ACC112 (cell line): Measurements from ENCODE around the gene TLR9.
"Not testable (repeated sequence)": the region's sequence is repeated elsewhere in the genome, so short reads cannot be mapped to it uniquely, and the experiment has no call there.

ENCODE experiments used
- H2AFZ ChIP-seq: fragments of 200-600 bp; sonication (generic); one replicate; pipeline ENCODE4 v1.6.0; 2017; ENCODE audit warnings: antibody characterized with exemption, low read length; ENCODE audit not compliant: unreplicated experiment
- H3K27ac ChIP-seq: fragments of 200-600 bp; sonication (generic); 2 replicates; pipeline ENCODE4 v1.5.1; 2014; ENCODE audit warnings: low read depth, mild to moderate bottlenecking, antibody characterized with exemption, low read length, moderate library complexity
- H3K27me3 ChIP-seq: fragments of 200-600 bp; sonication (generic); 2 replicates; pipeline ENCODE4 v1.6.1; 2014; ENCODE audit warnings: mild to moderate bottlenecking, antibody characterized with exemption, low read length, moderate library complexity, mixed read lengths; ENCODE audit not compliant: insufficient read depth
- H3K36me3 ChIP-seq: fragments of 200-600 bp; sonication (generic); 2 replicates; pipeline ENCODE4 v1.6.1; 2016; ENCODE audit warnings: mild to moderate bottlenecking, antibody characterized with exemption, low read length, moderate library complexity, mixed read lengths; ENCODE audit not compliant: insufficient read depth
- H3K4me1 ChIP-seq: fragments of 200-600 bp; sonication (generic); one replicate; pipeline ENCODE4 v1.6.1; 2016; ENCODE audit warnings: low read length, mixed read lengths; ENCODE audit not compliant: insufficient read depth, unreplicated experiment, control insufficient read depth
- H3K4me3 ChIP-seq: fragments of 200-600 bp; sonication (generic); 2 replicates; pipeline ENCODE4 v1.5.1; 2014; ENCODE audit warnings: mild to moderate bottlenecking, low read depth, low read length
- H3K79me2 ChIP-seq: fragments of 200-600 bp; sonication (generic); one replicate; pipeline ENCODE4 v1.6.0; 2016; ENCODE audit warnings: low read length; ENCODE audit not compliant: control insufficient read depth, unreplicated experiment, insufficient read depth

The TLR9 gene

DNA sequence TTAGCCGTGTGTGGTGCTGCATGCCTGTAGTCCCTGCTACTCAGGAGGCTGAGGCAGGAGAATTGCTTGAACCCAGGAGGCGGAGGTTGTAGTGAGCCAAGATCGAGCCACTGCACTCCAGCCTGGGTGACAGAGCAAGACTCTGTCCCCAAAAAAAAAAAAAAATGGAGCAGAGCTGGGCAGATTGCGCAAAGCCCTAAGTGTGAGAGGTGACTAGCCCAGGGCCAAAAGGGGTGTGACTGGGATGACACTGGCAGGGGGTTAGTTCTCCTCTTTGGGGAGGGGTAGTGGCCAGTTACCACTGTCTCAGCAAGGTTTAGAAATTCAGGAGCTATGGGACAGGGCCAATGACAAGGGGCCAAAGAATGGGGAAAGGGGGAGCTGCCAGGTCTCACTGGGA lies 47.3 kb downstream of the TLR9 start:
- not testable (repeated sequence) for H3K4me3 ChIP-seq, H3K79me2 ChIP-seq, H3K36me3 ChIP-seq, H3K27ac ChIP-seq, H2AFZ ChIP-seq, H3K27me3 ChIP-seq
- peaks cover 15% of the 10 kb centered on the region for H3K4me1 ChIP-seq

DNA sequence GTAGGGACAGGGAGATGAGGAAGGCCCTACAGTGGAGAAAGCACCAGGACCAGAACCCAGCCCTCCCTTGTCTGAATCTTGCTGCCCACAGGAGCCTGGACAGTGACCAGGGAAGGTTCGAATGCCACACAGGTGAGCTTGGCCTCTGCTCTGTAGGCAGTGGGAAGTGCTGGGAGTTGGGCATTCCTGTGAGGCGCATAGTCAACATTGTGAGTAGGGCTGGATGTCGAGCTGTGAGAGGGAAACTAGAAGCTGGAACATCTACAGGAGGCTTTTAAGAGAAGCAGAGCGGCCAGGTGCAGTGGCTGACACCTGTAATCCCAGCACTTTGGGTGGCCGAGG lies 47.8 kb downstream of the TLR9 start:
- Histone ChIP-seq H3K36me3 (no peaks in the 10 kb centered on the region), H3K4me3 (no peak overlapping the region), H3K79me2 (no peaks in the 10 kb centered on the region), H3K4me1 (peaks cover 15% of the 10 kb centered on the region), H2AFZ (no peak overlapping the region), H3K27me3 (no peaks in the 10 kb centered on the region), H3K27ac (no peak overlapping the region)

DNA sequence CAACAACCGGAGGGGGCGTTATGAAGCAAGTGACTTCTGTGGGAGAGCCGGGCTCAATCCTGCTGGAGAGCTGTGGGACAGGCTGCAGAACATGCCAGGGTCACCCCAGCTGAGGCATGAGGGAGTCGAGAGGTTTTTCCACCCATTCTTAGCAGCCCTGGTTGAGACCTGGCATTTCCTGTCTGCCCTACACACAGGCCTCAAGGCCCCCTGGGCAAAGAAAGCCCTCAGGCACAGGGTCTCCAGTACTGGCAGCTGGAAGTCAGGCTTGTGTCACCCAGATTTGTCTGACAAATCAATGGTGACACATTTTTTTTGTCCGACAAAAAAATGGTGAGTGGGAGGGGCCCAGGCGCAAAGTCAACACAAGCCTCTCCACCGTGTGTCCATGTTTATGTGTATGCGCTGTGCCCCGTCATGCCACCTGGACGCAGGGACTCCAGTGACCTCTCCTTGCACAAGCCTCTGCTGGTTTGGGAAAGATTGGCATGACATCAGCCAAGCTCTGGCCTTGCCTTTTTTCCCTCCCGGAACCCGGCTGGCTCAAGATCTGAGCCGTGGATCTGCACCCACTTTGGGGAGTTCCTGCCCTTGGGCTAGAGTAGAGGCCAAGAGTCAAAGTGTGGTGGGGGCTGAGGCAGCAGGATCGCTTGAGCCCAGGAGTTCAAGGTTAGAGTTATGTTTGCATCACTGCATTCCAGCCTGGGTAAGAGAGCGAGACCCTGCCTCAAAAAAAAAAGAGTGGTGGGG lies 48.3 kb downstream of the TLR9 start:
- Histone ChIP-seq H3K27me3 (no peaks in the 10 kb centered on the region), H3K4me1 (peaks cover 16% of the 10 kb centered on the region), H3K27ac (no peak overlapping the region), H2AFZ (no peak overlapping the region), H3K36me3 (no peaks in the 10 kb centered on the region), H3K4me3 (no peak overlapping the region), H3K79me2 (no peaks in the 10 kb centered on the region)

DNA sequence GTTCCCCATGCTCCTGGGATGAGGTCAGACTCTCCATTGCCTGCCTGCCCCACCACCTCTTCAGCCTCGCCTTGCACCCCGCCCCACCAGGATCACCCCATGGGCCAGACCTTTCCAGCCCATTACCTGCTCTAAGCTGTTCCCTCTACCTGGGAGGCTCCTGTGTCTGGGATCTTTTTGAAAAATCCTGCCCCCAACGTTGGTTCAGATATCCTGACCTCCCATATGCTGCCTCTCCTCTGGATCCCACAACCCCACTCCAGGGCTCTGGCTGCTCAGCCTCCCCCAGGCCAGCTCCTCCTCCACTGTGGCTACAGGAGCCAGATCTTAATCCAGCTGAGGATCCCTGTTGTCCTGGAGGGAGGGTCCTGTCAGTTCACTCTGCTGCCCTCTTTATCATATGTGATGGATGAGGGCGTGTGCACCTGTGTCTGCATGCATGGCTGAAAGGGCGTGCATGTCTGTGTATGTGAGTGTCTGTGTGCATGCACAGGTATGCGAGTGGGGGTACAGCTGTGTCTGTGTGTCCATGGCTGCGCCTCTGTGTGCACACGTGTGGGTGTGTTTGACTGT lies 49.2 kb downstream of the TLR9 start:
- Histone ChIP-seq H3K27me3 (no peaks in the 10 kb centered on the region), H2AFZ (no peak overlapping the region), H3K4me3 (no peak overlapping the region), H3K79me2 (no peaks in the 10 kb centered on the region), H3K36me3 (no peaks in the 10 kb centered on the region), H3K4me1 (peaks cover 18% of the 10 kb centered on the region), H3K27ac (no peak overlapping the region)

DNA sequence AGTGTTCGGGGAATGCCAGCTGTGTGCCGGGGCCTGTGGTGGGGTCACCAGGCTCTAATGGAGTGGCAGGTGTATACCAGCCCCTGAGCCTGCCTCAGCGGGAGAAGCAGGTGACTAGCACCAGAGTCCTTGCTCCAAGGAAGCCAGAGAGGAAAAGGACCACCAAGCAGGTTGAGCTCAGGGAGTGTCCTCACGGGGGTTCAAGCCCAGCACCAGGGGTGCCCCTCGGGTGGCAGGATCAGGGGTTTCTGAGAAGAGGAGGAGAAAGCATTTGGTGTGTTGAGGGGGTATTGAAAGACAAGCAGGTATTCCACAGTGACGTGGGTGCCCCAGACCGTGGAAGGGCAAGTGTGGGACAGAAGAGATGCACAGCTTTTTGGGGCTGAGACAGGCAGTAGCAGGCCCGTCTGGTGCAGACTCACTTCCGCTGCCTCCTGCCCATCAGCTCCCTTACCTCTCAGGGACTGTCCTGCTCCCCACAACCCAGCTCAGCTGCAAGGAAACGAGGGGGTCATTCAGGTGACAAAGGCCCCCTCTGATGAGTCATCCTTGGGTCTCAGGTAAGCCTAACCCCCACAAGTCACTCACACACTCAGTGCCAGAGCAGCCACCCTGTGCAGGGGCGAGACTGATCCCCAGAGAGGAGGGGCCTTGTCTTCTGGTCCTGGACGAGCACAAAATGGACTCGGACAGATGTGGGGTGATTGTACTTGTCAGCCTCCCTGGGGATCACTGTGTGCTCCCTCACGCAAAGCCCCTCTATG lies 49.8 kb downstream of the TLR9 start:
- Histone ChIP-seq H2AFZ (no peak overlapping the region), H3K4me3 (no peak overlapping the region), H3K36me3 (no peaks in the 10 kb centered on the region), H3K27me3 (no peaks in the 10 kb centered on the region), H3K4me1 (peaks cover 20% of the 10 kb centered on the region), H3K27ac (no peak overlapping the region), H3K79me2 (no peaks in the 10 kb centered on the region)

DNA sequence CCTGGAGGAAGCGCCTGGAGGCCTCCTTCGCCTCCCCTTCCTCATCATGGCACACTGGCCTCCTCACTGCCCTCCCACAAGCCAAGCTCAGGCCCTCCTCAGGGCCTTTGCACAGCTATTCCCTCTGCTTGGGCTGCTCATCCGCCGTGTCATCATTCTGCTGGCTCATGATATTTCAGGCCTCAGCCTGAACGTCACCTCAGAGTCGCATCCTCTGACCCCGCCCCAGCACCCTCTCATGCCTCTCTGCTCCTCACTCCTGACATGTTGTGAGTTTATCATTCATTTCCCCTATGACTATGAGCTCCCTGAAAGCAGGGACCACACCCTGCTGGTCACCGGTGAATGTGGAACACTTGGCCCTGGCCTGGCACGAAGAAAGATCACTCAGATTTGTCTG lies 50.5 kb downstream of the TLR9 start:
- Histone ChIP-seq H3K36me3 (no peaks in the 10 kb centered on the region), H3K4me1 (peaks cover 20% of the 10 kb centered on the region), H3K4me3 (no peak overlapping the region), H2AFZ (no peak overlapping the region), H3K27me3 (no peaks in the 10 kb centered on the region), H3K79me2 (no peaks in the 10 kb centered on the region), H3K27ac (no peak overlapping the region; the same call in 1 of the 2 replicates)

DNA sequence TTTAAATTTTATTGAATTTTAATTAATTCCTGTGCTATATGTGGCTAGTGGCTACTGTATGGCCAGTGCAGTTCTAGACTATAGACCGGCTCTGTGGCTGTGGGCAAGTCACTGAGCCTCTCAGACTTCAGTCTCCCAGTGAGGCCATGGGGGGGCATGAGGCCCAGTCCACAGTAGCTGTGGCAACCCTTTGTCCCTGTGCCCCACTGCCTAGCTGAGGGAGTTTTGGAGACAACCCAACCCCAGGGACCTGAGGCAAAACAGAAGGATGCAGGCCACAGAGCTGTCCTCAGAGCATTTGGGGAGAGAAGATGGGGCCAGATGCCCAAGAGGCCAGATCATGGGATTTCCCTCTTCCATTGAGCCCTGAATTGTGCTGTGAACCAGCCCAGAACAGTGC lies 52.3 kb downstream of the TLR9 start:
- Histone ChIP-seq H3K4me3 (no peak overlapping the region), H3K79me2 (no peaks in the 10 kb centered on the region), H3K4me1 (peaks cover 20% of the 10 kb centered on the region), H3K36me3 (no peaks in the 10 kb centered on the region), H2AFZ (no peak overlapping the region), H3K27ac (no peak overlapping the region), H3K27me3 (no peaks in the 10 kb centered on the region)

DNA sequence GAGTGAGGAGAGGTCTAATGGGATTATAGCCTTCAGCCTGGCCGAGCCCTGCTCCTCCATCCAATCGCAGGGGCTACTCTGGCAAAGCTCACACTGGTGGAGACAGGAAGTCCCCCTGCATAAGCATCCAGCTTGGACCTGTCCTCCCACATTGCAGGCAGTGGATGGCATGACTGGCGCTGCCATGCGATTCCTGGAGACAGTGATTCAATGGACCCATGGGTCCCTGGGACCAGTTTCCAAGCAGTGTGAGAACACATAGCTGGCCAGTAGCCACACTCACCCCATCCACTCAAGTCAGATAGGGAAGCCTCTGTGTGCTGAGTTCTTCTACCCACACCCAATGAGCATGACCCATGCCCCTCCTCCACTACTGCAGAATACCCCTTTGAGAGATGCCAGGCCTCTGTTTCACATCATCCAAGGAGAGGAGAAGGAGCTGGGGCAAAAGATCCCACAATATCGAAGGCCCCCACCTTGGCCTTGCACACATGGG lies 53.1 kb downstream of the TLR9 start:
- Histone ChIP-seq H3K4me1 (peaks cover 20% of the 10 kb centered on the region), H3K36me3 (no peaks in the 10 kb centered on the region), H3K79me2 (no peaks in the 10 kb centered on the region), H2AFZ (no peak overlapping the region), H3K27me3 (no peaks in the 10 kb centered on the region), H3K4me3 (no peak overlapping the region), H3K27ac (no peak overlapping the region)

DNA sequence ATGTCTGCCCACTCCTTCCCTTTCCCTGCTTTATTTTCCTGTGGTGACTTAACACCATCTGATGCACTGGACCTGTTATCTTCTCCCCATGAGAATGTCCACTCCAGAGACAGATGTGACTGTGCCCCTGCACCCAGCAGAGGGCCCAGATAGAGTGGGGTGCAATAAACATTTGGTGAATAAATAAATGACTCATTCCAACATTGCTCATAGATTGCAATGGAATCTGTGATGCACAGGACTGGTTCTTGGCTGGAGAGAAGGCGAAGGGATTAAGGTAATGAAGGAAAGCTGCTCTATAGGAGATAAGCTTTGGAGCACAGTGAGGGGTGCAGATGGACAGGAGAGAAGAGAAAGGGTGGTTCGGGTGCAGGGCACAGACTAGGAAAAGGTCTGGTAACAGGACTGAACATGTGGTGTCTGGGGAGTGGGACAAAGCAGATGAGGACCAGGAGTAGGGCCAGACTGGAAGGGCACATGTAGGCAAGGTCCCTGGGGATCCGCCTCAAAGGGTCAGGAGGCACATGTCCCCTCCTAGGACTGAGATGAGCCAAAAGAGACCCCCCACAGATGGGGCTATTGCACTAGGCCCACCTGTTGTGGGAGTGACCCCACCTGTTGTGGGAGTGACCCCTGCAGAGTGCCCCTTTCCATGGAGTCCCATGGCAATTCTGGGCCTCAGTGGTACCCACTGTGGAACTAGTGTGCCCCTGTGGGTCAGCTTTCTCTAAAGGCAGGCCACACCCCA lies 53.8 kb downstream of the TLR9 start:
- Histone ChIP-seq H2AFZ (no peak overlapping the region), H3K27ac (no peak overlapping the region), H3K4me1 (peaks cover 20% of the 10 kb centered on the region), H3K27me3 (no peaks in the 10 kb centered on the region), H3K36me3 (no peaks in the 10 kb centered on the region), H3K4me3 (no peak overlapping the region), H3K79me2 (no peaks in the 10 kb centered on the region)
